GM15510 (cell line): Measurements from ENCODE around the gene C1orf56.

Experiments used
- POLR2A ChIP-seq: IDR thresholded peaks from 3 replicates; pipeline ENCODE4 v1.6.1; 2011; ENCODE audit warnings: borderline replicate concordance; ENCODE audit not compliant: insufficient read length; ENCODE audit errors: extremely low read depth

The C1orf56 gene

GRCh38 chr1:151070474-151071276, 23.1 kb downstream of the C1orf56 start, which contains the start of gene GABPB2:
GABPB2 (plus strand) TSS chr1:151070761; CDS start chr1:151088190, 17,429 bp downstream.
- peak; percentile 92 for TF ChIP-seq POLR2A

GRCh38 chr1:151072224-151072623, 24.7 kb downstream of the C1orf56 start:
- TF ChIP-seq POLR2A: no peak

- no peak for TF ChIP-seq POLR2A
Observed at GRCh38 chr1:151085953-151086559, 38.5 kb downstream of the C1orf56 start.

- TF ChIP-seq POLR2A: no peak
Observed at GRCh38 chr1:151098126-151098525, 50.6 kb downstream of the C1orf56 start.
